Measurements from ENCODE around the gene OSTC. TPM values are rescaled to one million over a fixed set of nuclear protein-coding genes. Genes with fewer than 3 reads are reported as not detected.

The OSTC gene
- total RNA-seq, 1 donor from 2014 or later = 92.7 TPM

- no peak overlapping the region for H3K4me3 ChIP-seq (ENCODE audit: low read depth, low read length)
- DNase-seq (ENCODE audit: low read depth) = no peak
- TF ChIP-seq CTCF (conservative IDR thresholded peaks at IDR 0.05; ENCODE audit: low read depth, low read length) = no peak
Observed at GRCh38 chr4:108695062-108695461, 44.7 kb downstream of the OSTC start.

- no peak for DNase-seq (ENCODE audit: low read depth)
- no peak overlapping the region for H3K4me3 ChIP-seq (ENCODE audit: low read depth, low read length)
- TF ChIP-seq CTCF (conservative IDR thresholded peaks at IDR 0.05; ENCODE audit: low read depth, low read length) = no peak
Observed at GRCh38 chr4:108696160-108696559, 45.8 kb downstream of the OSTC start.

- TF ChIP-seq CTCF (conservative IDR thresholded peaks at IDR 0.05; ENCODE audit: low read depth, low read length) = no peak
- H3K4me3 ChIP-seq (ENCODE audit: low read depth, low read length) = no peak overlapping the region
- no peak for DNase-seq (ENCODE audit: low read depth)
Observed at GRCh38 chr4:108700081-108700757, 49.8 kb downstream of the OSTC start.

- no peak overlapping the region for H3K4me3 ChIP-seq (ENCODE audit: low read depth, low read length)
- TF ChIP-seq CTCF (conservative IDR thresholded peaks at IDR 0.05; ENCODE audit: low read depth, low read length) = no peak
- DNase-seq (ENCODE audit: low read depth) = peak; percentile 22
Observed at GRCh38 chr4:108702960-108703359, 52.6 kb downstream of the OSTC start.

GRCh38 chr4:108703370-108703769, 53.0 kb downstream of the OSTC start:
- H3K4me3 ChIP-seq (ENCODE audit: low read depth, low read length) = no peak overlapping the region
- DNase-seq (ENCODE audit: low read depth) = no peak
- no peak for TF ChIP-seq CTCF (conservative IDR thresholded peaks at IDR 0.05; ENCODE audit: low read depth, low read length)

GRCh38 chr4:108703966-108704365, 53.6 kb downstream of the OSTC start:
- no peak overlapping the region for H3K4me3 ChIP-seq (ENCODE audit: low read depth, low read length)
- TF ChIP-seq CTCF (conservative IDR thresholded peaks at IDR 0.05; ENCODE audit: low read depth, low read length) = no peak
- no peak for DNase-seq (ENCODE audit: low read depth)

GRCh38 chr4:108706289-108706688, 55.9 kb downstream of the OSTC start:
- no peak for TF ChIP-seq CTCF (conservative IDR thresholded peaks at IDR 0.05; ENCODE audit: low read depth, low read length)
- H3K4me3 ChIP-seq (ENCODE audit: low read depth, low read length) = no peak overlapping the region
- no peak for DNase-seq (ENCODE audit: low read depth)

All from epithelial cell of proximal tubule (primary cell).